Neural cell (in vitro differentiated cells): Measurements from ENCODE around the gene CFB.

ENCODE experiments used
- EP300 ChIP-seq: fragments of 450-650 bp; conservative IDR thresholded peaks from 2 replicates; pipeline ENCODE4 v1.6.1; 2014; ENCODE audit warnings: antibody characterized with exemption, mild to moderate bottlenecking, moderate library complexity; ENCODE audit not compliant: poor library complexity, severe bottlenecking
- POLR2AphosphoS5 ChIP-seq: IDR thresholded peaks from 2 replicates; pipeline ENCODE4 v1.6.1; 2012
- SMC3 ChIP-seq: fragments of 450-650 bp; conservative IDR thresholded peaks from 2 replicates; pipeline ENCODE4 v1.6.1; 2014; ENCODE audit warnings: antibody characterized with exemption, mild to moderate bottlenecking, moderate library complexity; ENCODE audit not compliant: poor library complexity
- TF ChIP-seq, protein P1 (sequence below): fragments of 450-650 bp; IDR thresholded peaks from 2 replicates; pipeline ENCODE4 v1.5.1; 2014; ENCODE audit warnings: antibody characterized with exemption, mild to moderate bottlenecking, moderate library complexity; ENCODE audit not compliant: poor library complexity, severe bottlenecking
- TF ChIP-seq, protein P2 (sequence below): IDR thresholded peaks from 2 replicates; pipeline ENCODE4 v1.6.1; 2012; ENCODE audit warnings: borderline replicate concordance

DNA sequence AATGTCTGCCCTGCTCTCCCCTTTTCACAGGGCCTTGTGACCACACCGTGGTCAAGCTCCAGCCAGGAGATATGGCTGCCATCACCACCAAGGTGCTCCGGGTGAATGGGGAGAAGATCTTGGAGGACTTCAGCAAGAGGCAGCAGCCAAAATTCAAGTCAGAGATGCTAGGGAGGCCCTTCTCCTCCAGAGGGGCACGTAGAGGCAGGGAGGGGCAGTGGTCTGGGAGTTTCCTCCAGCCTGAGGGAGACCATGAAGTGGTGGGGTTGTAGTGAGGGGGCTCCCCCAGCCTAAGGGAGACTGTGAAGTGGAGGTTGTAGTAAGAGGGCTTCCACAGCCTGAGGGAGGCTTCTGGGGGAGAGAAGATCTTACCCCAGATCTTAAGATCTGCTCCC is 22.0 kb downstream of the CFB start:
- TF ChIP-seq, protein P1, sequence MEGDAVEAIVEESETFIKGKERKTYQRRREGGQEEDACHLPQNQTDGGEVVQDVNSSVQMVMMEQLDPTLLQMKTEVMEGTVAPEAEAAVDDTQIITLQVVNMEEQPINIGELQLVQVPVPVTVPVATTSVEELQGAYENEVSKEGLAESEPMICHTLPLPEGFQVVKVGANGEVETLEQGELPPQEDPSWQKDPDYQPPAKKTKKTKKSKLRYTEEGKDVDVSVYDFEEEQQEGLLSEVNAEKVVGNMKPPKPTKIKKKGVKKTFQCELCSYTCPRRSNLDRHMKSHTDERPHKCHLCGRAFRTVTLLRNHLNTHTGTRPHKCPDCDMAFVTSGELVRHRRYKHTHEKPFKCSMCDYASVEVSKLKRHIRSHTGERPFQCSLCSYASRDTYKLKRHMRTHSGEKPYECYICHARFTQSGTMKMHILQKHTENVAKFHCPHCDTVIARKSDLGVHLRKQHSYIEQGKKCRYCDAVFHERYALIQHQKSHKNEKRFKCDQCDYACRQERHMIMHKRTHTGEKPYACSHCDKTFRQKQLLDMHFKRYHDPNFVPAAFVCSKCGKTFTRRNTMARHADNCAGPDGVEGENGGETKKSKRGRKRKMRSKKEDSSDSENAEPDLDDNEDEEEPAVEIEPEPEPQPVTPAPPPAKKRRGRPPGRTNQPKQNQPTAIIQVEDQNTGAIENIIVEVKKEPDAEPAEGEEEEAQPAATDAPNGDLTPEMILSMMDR, result no peak
- TF ChIP-seq POLR2AphosphoS5 (no peak), SMC3 (no peak), EP300 (no peak)
- TF ChIP-seq, protein P2, sequence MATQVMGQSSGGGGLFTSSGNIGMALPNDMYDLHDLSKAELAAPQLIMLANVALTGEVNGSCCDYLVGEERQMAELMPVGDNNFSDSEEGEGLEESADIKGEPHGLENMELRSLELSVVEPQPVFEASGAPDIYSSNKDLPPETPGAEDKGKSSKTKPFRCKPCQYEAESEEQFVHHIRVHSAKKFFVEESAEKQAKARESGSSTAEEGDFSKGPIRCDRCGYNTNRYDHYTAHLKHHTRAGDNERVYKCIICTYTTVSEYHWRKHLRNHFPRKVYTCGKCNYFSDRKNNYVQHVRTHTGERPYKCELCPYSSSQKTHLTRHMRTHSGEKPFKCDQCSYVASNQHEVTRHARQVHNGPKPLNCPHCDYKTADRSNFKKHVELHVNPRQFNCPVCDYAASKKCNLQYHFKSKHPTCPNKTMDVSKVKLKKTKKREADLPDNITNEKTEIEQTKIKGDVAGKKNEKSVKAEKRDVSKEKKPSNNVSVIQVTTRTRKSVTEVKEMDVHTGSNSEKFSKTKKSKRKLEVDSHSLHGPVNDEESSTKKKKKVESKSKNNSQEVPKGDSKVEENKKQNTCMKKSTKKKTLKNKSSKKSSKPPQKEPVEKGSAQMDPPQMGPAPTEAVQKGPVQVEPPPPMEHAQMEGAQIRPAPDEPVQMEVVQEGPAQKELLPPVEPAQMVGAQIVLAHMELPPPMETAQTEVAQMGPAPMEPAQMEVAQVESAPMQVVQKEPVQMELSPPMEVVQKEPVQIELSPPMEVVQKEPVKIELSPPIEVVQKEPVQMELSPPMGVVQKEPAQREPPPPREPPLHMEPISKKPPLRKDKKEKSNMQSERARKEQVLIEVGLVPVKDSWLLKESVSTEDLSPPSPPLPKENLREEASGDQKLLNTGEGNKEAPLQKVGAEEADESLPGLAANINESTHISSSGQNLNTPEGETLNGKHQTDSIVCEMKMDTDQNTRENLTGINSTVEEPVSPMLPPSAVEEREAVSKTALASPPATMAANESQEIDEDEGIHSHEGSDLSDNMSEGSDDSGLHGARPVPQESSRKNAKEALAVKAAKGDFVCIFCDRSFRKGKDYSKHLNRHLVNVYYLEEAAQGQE, result no peak
